GM20431 (cell line): Measurements from ENCODE around the gene ZNF892.
"Not testable (repeated sequence)": the region's sequence is repeated elsewhere in the genome, so short reads cannot be mapped to it uniquely, and the experiment has no call there.

Experiments used
- in situ Hi-C: fragments of 300-500 bp; cut with MseI, MboI; formaldehyde crosslinking; loops from one replicate; pipeline ENCODE4 v1.15.0; 2020; ENCODE audit warnings: low sequenced_read_pairs; ENCODE audit not compliant: unreplicated experiment

Gene ZNF892

GRCh38 chr2:95207111-95207961 lies at the start of gene ZNF892:
Gene ZNF892, plus strand, starts transcription at chr2:95207521. Its CDS starts 295 bp downstream, at chr2:95207816.
- in situ Hi-C loops = no loop called here

- in situ Hi-C loops = no loop called here
Measured at GRCh38 chr2:95158441-95158840, 48.9 kb upstream of the ZNF892 start.

- in situ Hi-C loops = no loop called here
Measured at GRCh38 chr2:95158891-95159619, 48.3 kb upstream of the ZNF892 start.

GRCh38 chr2:95159690-95160449 lies 47.5 kb upstream of the ZNF892 start, which contains the start of gene ZNF514:
Gene ZNF514, minus strand, starts transcription at chr2:95159848. Its CDS starts 6,595 bp downstream, at chr2:95153253.
- in situ Hi-C loops = no loop called here

- in situ Hi-C loops = no loop called here
Measured at GRCh38 chr2:95165030-95165370, 42.3 kb upstream of the ZNF892 start.

GRCh38 chr2:95165371-95166064 lies 41.8 kb upstream of the ZNF892 start, which contains the start of gene ZNF2:
Gene ZNF2, plus strand, starts transcription at chr2:95165809. Its CDS starts 10,418 bp downstream, at chr2:95176227.
- in situ Hi-C loops = no loop called here

- in situ Hi-C loops = no loop called here
Measured at GRCh38 chr2:95166065-95166763, 41.1 kb upstream of the ZNF892 start.

GRCh38 chr2:95171902-95172301 lies 35.4 kb upstream of the ZNF892 start:
- in situ Hi-C loops = no loop called here

- in situ Hi-C loops = no loop called here
Measured at GRCh38 chr2:95174031-95174542, 33.2 kb upstream of the ZNF892 start.

- in situ Hi-C loops = no loop called here
Measured at GRCh38 chr2:95179451-95179850, 27.9 kb upstream of the ZNF892 start.

GRCh38 chr2:95181774-95182173 lies 25.5 kb upstream of the ZNF892 start:
- in situ Hi-C loops = no loop called here

- in situ Hi-C loops = no loop called here
Measured at GRCh38 chr2:95185197-95185596, 22.1 kb upstream of the ZNF892 start.

- in situ Hi-C loops = no loop called here
Measured at GRCh38 chr2:95185973-95186372, 21.3 kb upstream of the ZNF892 start.

GRCh38 chr2:95192956-95193355 lies 14.4 kb upstream of the ZNF892 start:
- in situ Hi-C loops = not testable (repeated sequence)

GRCh38 chr2:95203911-95204310 lies 3.4 kb upstream of the ZNF892 start:
- in situ Hi-C loops = no loop called here

GRCh38 chr2:95204396-95204795 lies 2.9 kb upstream of the ZNF892 start:
- in situ Hi-C loops = no loop called here

GRCh38 chr2:95206096-95206495 lies 1.2 kb upstream of the ZNF892 start:
- in situ Hi-C loops = no loop called here

GRCh38 chr2:95208106-95208505 lies 785 bp downstream of the ZNF892 start:
- in situ Hi-C loops = no loop called here

- in situ Hi-C loops = no loop called here
Measured at GRCh38 chr2:95215018-95215612, 7.8 kb downstream of the ZNF892 start.
